ENCODE data around the gene SFMBT2.

Gene SFMBT2

GRCh38 chr10:7231509-7232414, 179.1 kb downstream of the SFMBT2 start:
- TF ChIP-seq, protein P1, sequence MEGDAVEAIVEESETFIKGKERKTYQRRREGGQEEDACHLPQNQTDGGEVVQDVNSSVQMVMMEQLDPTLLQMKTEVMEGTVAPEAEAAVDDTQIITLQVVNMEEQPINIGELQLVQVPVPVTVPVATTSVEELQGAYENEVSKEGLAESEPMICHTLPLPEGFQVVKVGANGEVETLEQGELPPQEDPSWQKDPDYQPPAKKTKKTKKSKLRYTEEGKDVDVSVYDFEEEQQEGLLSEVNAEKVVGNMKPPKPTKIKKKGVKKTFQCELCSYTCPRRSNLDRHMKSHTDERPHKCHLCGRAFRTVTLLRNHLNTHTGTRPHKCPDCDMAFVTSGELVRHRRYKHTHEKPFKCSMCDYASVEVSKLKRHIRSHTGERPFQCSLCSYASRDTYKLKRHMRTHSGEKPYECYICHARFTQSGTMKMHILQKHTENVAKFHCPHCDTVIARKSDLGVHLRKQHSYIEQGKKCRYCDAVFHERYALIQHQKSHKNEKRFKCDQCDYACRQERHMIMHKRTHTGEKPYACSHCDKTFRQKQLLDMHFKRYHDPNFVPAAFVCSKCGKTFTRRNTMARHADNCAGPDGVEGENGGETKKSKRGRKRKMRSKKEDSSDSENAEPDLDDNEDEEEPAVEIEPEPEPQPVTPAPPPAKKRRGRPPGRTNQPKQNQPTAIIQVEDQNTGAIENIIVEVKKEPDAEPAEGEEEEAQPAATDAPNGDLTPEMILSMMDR (IDR thresholded peaks at IDR 0.05) = no peak

GRCh38 chr10:7230951-7231350, 179.9 kb downstream of the SFMBT2 start:
- TF ChIP-seq, protein P1 (IDR thresholded peaks at IDR 0.05) = no peak

GRCh38 chr10:7230036-7230435, 180.8 kb downstream of the SFMBT2 start:
- TF ChIP-seq, protein P1 (IDR thresholded peaks at IDR 0.05) = no peak

- TF ChIP-seq, protein P1 (IDR thresholded peaks at IDR 0.05) = no peak
Observed at GRCh38 chr10:7225133-7225532, 185.7 kb downstream of the SFMBT2 start.

GRCh38 chr10:7218968-7219367, 191.9 kb downstream of the SFMBT2 start:
- TF ChIP-seq, protein P1 (IDR thresholded peaks at IDR 0.05) = 0 out of 2 replicates have a peak, but pooled peaks have one; percentile 18

- TF ChIP-seq, protein P1 (IDR thresholded peaks at IDR 0.05) = no peak
Observed at GRCh38 chr10:7211857-7212577, 198.8 kb downstream of the SFMBT2 start.

DNA sequence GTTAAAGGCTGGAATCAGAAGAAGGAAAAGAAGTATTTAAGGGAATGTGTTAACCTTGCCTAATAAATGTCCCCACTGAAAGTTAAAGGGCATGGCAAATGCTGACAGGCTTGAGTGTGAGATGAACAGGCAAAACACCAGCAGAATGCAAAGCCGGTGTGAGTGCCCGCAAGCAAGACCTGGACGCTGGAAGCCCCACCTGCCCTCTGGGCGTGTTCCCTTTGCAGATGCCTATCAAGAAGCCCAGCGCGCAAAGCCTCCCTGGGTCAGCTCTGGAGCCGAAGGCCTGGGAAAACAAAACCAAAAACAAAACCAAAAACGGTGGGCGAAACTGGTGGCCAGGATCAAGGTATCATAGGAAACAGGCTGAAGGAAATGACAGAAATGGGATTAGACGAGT, 200.3 kb downstream of the SFMBT2 start:
- TF ChIP-seq, protein P1 (IDR thresholded peaks at IDR 0.05) = no peak

All from LNCAP (cell line).